ENCODE data around the gene GARIN5A. TPM values are rescaled to one million over a fixed set of nuclear protein-coding genes. Genes with fewer than 3 reads are reported as not detected.
A peak's percentile ranks its signal among the peaks of the same experiment; 100 is the strongest.

GARIN5A gene
- total RNA-seq, 1 experiment from 2014 or later: 3.7 TPM

- CTCF ChIA-PET: no interaction called here
- TSS peak; percentile 37 for BruUV-seq (replicated peaks)
Observed at GRCh38 chr19:50482916-50483315, 6.3 kb upstream of the GARIN5A start.

GRCh38 chr19:50482271-50482855 lies 5.7 kb upstream of the GARIN5A start:
- Histone ChIP-seq H3K9me3 (ENCODE audit: insufficient read depth, low read depth) (peaks cover 15% of the 10 kb centered on the region), H3K9me2 (ENCODE audit: insufficient read depth) (no peaks in the 10 kb centered on the region), H3K4me3 (no peak overlapping the region), H3F3A (ENCODE audit: insufficient read depth, low read depth) (no peaks in the 10 kb centered on the region; the same call in 1 of the 2 replicates), H3K27me3 (ENCODE audit: insufficient read depth, low read depth) (no peaks in the 10 kb centered on the region), H3K4me2 (no peak overlapping the region), H3K79me2 (ENCODE audit: low read depth) (peaks cover 22% of the 10 kb centered on the region), H3K4me1 (replicated peaks; ENCODE audit: insufficient read depth) (peaks cover 6% of the 10 kb centered on the region), H2AFZ (no peak overlapping the region), H3K36me3 (ENCODE audit: low read depth) (0 out of 2 replicates have a peak, but pooled peaks cover 5% of the 10 kb centered on the region), H3K27ac (no peak overlapping the region), H4K20me1 (ENCODE audit: insufficient read depth) (peaks cover 23% of the 10 kb centered on the region)
- CTCF ChIA-PET: no interaction called here
- TF ChIP-seq CTCF (conservative IDR thresholded peaks at IDR 0.05) (no peak), EZH2 (IDR thresholded peaks at IDR 0.05; ENCODE audit: low read depth) (no peak)
- DNase-seq: no peak
- POLR2A ChIA-PET (ENCODE audit: unreplicated experiment): no interaction called here
- intact Hi-C loops (cut with micrococcal nuclease; ENCODE audit: unreplicated experiment): no loop called here
- no TSS peak for BruUV-seq (replicated peaks)

More at GRCh38 chr19:50482916-50483315, 6.3 kb upstream of the GARIN5A start:
- TF ChIP-seq CTCF (conservative IDR thresholded peaks at IDR 0.05) (no peak), EZH2 (IDR thresholded peaks at IDR 0.05; ENCODE audit: low read depth) (no peak)
- Histone ChIP-seq H3K79me2 (ENCODE audit: low read depth) (peaks cover 16% of the 10 kb centered on the region), H3K4me3 (no peak overlapping the region), H3F3A (ENCODE audit: insufficient read depth, low read depth) (no peaks in the 10 kb centered on the region; the same call in 1 of the 2 replicates), H3K27me3 (ENCODE audit: insufficient read depth, low read depth) (no peaks in the 10 kb centered on the region), H2AFZ (no peak overlapping the region), H3K27ac (no peak overlapping the region), H3K4me1 (replicated peaks; ENCODE audit: insufficient read depth) (0 out of 2 replicates have a peak, but pooled peaks cover under 1% of the 10 kb centered on the region), H4K20me1 (ENCODE audit: insufficient read depth) (peaks cover 17% of the 10 kb centered on the region), H3K4me2 (no peak overlapping the region), H3K36me3 (ENCODE audit: low read depth) (0 out of 2 replicates have a peak, but pooled peaks cover 5% of the 10 kb centered on the region), H3K9me3 (ENCODE audit: insufficient read depth, low read depth) (peaks cover 15% of the 10 kb centered on the region), H3K9me2 (ENCODE audit: insufficient read depth) (no peaks in the 10 kb centered on the region)
- intact Hi-C loops (cut with micrococcal nuclease; ENCODE audit: unreplicated experiment): no loop called here
- POLR2A ChIA-PET (ENCODE audit: unreplicated experiment): no interaction called here
- no peak for DNase-seq

- DNase-seq: no peak
- Histone ChIP-seq H3K4me3 (no peak overlapping the region), H3K27me3 (ENCODE audit: insufficient read depth, low read depth) (no peaks in the 10 kb centered on the region), H3K4me1 (replicated peaks; ENCODE audit: insufficient read depth) (peaks cover 8% of the 10 kb centered on the region), H3K9me3 (ENCODE audit: insufficient read depth, low read depth) (peaks cover 11% of the 10 kb centered on the region), H2AFZ (no peak overlapping the region), H3F3A (ENCODE audit: insufficient read depth, low read depth) (no peaks in the 10 kb centered on the region; the same call in 1 of the 2 replicates), H3K36me3 (ENCODE audit: low read depth) (0 out of 2 replicates have a peak, but pooled peaks cover 5% of the 10 kb centered on the region), H3K79me2 (ENCODE audit: low read depth) (peaks cover 27% of the 10 kb centered on the region), H4K20me1 (ENCODE audit: insufficient read depth) (peaks cover 27% of the 10 kb centered on the region), H3K27ac (no peak overlapping the region), H3K4me2 (no peak overlapping the region), H3K9me2 (ENCODE audit: insufficient read depth) (no peaks in the 10 kb centered on the region)
- intact Hi-C loops (cut with micrococcal nuclease; ENCODE audit: unreplicated experiment): no loop called here
- ChIA-PET CTCF (no interaction called here), POLR2A (ENCODE audit: unreplicated experiment) (interaction anchor here (0.5 kb wide), 1 partner anchor 469 kb away, joined by 3 read pairs; no protein-coding TSS in a partner anchor)
- BruUV-seq (replicated peaks): no TSS peak
- TF ChIP-seq CTCF (conservative IDR thresholded peaks at IDR 0.05): no peak
- TF ChIP-seq EZH2 (IDR thresholded peaks at IDR 0.05; ENCODE audit: low read depth): no peak
Observed at GRCh38 chr19:50481351-50482149, 4.9 kb upstream of the GARIN5A start.

All from PC-9 (cell line).